Measurements from ENCODE around the gene ATXN7.

ATXN7 gene

GRCh38 chr3:63922491-63923199 is 59.0 kb downstream of the ATXN7 start:
- H3K4me3 ChIP-seq (ENCODE audit: low read depth, low read length): no peak overlapping the region
- TF ChIP-seq, protein P1, sequence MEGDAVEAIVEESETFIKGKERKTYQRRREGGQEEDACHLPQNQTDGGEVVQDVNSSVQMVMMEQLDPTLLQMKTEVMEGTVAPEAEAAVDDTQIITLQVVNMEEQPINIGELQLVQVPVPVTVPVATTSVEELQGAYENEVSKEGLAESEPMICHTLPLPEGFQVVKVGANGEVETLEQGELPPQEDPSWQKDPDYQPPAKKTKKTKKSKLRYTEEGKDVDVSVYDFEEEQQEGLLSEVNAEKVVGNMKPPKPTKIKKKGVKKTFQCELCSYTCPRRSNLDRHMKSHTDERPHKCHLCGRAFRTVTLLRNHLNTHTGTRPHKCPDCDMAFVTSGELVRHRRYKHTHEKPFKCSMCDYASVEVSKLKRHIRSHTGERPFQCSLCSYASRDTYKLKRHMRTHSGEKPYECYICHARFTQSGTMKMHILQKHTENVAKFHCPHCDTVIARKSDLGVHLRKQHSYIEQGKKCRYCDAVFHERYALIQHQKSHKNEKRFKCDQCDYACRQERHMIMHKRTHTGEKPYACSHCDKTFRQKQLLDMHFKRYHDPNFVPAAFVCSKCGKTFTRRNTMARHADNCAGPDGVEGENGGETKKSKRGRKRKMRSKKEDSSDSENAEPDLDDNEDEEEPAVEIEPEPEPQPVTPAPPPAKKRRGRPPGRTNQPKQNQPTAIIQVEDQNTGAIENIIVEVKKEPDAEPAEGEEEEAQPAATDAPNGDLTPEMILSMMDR (IDR thresholded peaks at IDR 0.05; ENCODE audit: borderline replicate concordance, insufficient read depth, low read depth, low read length): no peak

- TF ChIP-seq, protein P1 (IDR thresholded peaks at IDR 0.05; ENCODE audit: borderline replicate concordance, insufficient read depth, low read depth, low read length): no peak
- no peak overlapping the region for H3K4me3 ChIP-seq (ENCODE audit: low read depth, low read length)
Measured at GRCh38 chr3:63926309-63926708, 62.6 kb downstream of the ATXN7 start.

DNA sequence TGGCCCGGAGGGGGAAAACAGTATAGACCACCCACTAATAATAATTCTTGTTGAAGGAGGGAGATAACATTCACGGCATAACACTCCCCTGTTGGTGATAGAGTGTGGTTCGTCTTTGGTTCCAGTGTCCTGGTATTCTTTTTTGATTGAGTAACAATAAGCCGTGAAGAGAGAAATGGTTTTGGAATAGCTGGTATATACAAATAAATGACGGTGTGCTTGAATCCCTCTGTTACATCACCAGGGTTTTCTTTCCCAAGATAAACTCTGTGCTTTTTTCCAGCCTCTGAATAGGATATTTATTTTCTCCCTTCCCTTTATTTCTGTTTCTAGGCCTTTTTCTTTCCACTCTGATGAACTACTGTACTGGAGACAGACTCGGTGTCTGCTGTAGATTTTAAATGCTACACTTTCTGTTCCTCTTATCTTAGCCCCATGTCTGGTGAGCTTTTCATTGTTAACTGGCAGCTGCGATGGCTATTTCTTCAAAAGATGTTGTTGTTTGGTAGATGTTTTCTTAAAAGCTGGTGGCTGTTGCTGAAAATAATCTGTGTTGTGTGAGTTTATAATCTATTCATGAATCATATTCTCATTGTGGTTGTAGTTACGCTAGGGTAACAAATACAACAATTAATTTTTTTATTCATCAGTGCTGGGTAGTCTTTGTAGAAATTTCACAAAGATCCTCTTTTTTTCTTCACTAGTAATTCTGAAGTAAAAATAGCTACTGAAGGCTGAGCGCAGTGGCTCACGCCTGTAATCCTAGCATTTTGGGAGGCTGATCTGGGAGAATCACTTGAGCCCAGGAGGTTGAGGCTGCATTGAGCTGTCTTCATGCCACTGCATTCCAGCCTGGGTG is 64.0 kb downstream of the ATXN7 start:
- TF ChIP-seq, protein P1 (IDR thresholded peaks at IDR 0.05; ENCODE audit: borderline replicate concordance, insufficient read depth, low read depth, low read length): no peak
- no peak overlapping the region for H3K4me3 ChIP-seq (ENCODE audit: low read depth, low read length)

- TF ChIP-seq, protein P1 (IDR thresholded peaks at IDR 0.05; ENCODE audit: borderline replicate concordance, insufficient read depth, low read depth, low read length): no peak
- no peak overlapping the region for H3K4me3 ChIP-seq (ENCODE audit: low read depth, low read length)
Measured at GRCh38 chr3:63931290-63931689, 67.6 kb downstream of the ATXN7 start.

DNA sequence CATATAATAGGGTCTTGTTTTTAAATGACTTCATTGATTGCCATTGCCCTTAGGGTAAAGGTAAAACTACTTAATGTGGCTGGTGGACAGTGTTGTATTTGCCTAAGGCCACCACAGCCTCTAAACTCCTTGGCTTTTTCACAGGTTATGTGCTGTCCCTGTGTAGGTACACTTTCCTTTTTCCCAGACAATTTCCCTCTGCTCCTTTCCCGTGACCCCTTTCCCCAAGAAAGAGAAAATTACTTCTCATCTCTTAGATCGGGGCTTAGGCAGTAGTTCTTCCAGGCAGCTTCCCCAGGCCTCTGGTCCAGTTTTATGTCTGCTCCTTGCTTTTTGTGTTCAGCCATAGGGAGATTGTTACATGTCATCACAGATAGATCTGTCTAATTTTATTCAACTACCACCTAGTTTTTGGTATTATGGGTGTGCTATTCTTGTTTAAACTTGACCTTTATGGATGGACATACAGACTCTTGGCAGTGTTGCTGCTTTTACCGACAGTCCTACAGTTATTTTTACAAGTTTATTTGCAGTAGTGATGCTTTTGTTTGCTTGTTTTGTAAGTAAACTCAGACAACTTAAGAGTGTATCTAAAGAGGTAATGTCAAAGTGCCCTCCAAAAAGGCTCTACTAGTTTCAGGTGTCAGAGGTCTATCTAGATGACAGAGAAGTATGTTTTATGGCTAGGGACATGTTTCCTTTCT is 69.0 kb downstream of the ATXN7 start:
- TF ChIP-seq, protein P1 (IDR thresholded peaks at IDR 0.05; ENCODE audit: borderline replicate concordance, insufficient read depth, low read depth, low read length): no peak
- no peak overlapping the region for H3K4me3 ChIP-seq (ENCODE audit: low read depth, low read length)

DNA sequence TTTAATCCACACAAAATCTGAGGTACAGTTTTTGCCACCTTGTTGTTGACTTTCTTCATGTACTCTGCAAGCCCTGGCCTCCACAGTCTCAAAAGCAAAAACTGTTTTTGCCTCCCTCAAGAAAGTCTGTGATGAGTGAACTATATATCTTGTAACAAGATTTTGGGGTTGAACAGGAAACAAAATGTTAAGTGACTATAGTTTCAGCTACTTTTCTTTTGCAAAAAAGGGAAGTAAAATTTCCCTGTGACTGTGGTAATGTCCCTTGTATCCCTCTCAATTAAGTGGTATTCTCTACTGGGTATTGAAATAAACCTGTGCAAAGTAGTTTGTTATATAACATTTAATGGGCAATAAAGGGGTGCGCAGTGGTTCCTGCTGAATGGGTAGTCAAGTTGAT is 69.8 kb downstream of the ATXN7 start:
- TF ChIP-seq, protein P1 (IDR thresholded peaks at IDR 0.05; ENCODE audit: borderline replicate concordance, insufficient read depth, low read depth, low read length): no peak
- no peak overlapping the region for H3K4me3 ChIP-seq (ENCODE audit: low read depth, low read length)
